GM23338 (cell line): ENCODE results near the gene CSF3.

Experiments used
- CREB1 ChIP-seq: fragments of 250-450 bp; sonication (Bioruptor Pico); IDR thresholded peaks from 2 replicates; pipeline ENCODE4 v1.5.0; 2020; ENCODE audit warnings: low read depth, mild to moderate bottlenecking, moderate library complexity
- ETS1 ChIP-seq: IDR thresholded peaks from 2 replicates; pipeline ENCODE4 v1.6.1; 2016; ENCODE audit warnings: antibody characterized with exemption
- EZH2 ChIP-seq: fragments of 200-600 bp; sonication (generic); IDR thresholded peaks from one replicate; pipeline ENCODE4 v1.8.0; 2017; ENCODE audit warnings: antibody characterized with exemption, mild to moderate bottlenecking, low read depth; ENCODE audit not compliant: unreplicated experiment
- EZH2phosphoT487 ChIP-seq: fragments of 200-600 bp; sonication (generic); IDR thresholded peaks from one replicate; pipeline ENCODE4 v1.8.1; 2018; ENCODE audit warnings: antibody characterized with exemption; ENCODE audit not compliant: unreplicated experiment
- JUNB ChIP-seq: IDR thresholded peaks from one replicate; pipeline ENCODE4 v1.6.1; 2016; ENCODE audit warnings: antibody characterized with exemption; ENCODE audit not compliant: unreplicated experiment
- NANOG ChIP-seq: IDR thresholded peaks from 2 replicates; pipeline ENCODE4 v1.6.1; 2016; ENCODE audit warnings: antibody characterized with exemption, borderline replicate concordance
- POLR2AphosphoS5 ChIP-seq: IDR thresholded peaks from 2 replicates; pipeline ENCODE4 v1.6.1; 2016; ENCODE audit warnings: antibody characterized with exemption, low read depth
- STAT1 ChIP-seq: IDR thresholded peaks from one replicate; pipeline ENCODE4 v1.6.1; 2016; ENCODE audit warnings: antibody characterized with exemption; ENCODE audit not compliant: unreplicated experiment
- ZNF331 ChIP-seq: fragments of 250-450 bp; sonication (Bioruptor Pico); IDR thresholded peaks from 2 replicates; pipeline ENCODE4 v1.5.0; 2020; ENCODE audit warnings: low read depth, mild to moderate bottlenecking, moderate library complexity
- TF ChIP-seq, protein P1 (sequence below), 2 experiments: fragments of 200-600 bp in 1 of 2; sonication (generic) in 1 of 2; conservative IDR thresholded peaks; 2 replicates each; pipeline versions ENCODE4 v1.5.1 to v1.6.1; 2016 to 2017; ENCODE audit warnings: antibody characterized with exemption in 2 of 2, low read depth in 2 of 2, mild to moderate bottlenecking in 2 of 2, moderate library complexity in 1 of 2
- TF ChIP-seq, protein P2 (sequence below): IDR thresholded peaks from one replicate; pipeline ENCODE4 v1.6.1; 2018; ENCODE audit warnings: antibody characterized with exemption; ENCODE audit not compliant: unreplicated experiment

DNA sequence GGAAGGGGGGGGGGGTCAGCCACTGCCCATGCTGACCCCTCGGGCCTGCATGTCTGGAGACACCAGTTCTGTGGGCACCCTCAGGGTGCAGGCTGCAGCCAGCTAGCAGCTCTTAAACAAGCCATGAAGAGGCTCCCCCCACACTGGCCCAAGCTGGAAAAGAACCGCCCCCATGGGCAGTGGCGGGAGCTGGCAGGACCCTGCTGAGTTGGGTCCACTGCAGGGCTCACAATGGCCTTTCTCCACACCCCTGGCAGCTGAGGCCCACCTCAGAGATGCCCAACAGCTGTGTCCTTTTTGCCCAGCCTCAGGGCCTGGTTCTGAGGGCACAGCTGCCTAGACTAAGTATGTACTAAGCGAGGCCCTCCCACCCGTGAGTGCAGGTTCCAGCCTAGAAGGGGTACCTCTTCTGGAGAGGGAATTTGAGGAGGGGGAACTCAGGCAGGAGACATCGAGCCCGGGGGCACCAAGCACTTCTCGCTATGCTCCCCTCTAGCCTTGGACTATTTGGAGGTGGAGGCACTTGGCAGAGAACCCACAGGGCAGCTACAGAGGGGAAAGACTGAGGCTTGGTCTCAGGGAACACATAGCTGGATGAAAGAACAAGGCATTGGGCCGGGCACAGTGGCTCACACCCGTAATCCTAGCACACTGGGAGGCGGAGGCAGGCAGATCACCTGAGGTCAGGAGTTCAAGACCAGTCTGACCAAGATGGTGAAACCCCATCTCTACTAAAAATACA lies 50.7 kb downstream of the CSF3 start:
- TF ChIP-seq ZNF331 (CRISPR knock-in tag) (no peak), STAT1 (no peak), EZH2phosphoT487 (no peak), POLR2AphosphoS5 (no peak), EZH2 (no peak), CREB1 (no peak), ETS1 (no peak), NANOG (no peak), JUNB (no peak)
- TF ChIP-seq, protein P1, sequence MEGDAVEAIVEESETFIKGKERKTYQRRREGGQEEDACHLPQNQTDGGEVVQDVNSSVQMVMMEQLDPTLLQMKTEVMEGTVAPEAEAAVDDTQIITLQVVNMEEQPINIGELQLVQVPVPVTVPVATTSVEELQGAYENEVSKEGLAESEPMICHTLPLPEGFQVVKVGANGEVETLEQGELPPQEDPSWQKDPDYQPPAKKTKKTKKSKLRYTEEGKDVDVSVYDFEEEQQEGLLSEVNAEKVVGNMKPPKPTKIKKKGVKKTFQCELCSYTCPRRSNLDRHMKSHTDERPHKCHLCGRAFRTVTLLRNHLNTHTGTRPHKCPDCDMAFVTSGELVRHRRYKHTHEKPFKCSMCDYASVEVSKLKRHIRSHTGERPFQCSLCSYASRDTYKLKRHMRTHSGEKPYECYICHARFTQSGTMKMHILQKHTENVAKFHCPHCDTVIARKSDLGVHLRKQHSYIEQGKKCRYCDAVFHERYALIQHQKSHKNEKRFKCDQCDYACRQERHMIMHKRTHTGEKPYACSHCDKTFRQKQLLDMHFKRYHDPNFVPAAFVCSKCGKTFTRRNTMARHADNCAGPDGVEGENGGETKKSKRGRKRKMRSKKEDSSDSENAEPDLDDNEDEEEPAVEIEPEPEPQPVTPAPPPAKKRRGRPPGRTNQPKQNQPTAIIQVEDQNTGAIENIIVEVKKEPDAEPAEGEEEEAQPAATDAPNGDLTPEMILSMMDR (conservative IDR thresholded peaks at IDR 0.05; ENCODE audit: low read depth in 2 of 2) = no peak
- TF ChIP-seq, protein P2, sequence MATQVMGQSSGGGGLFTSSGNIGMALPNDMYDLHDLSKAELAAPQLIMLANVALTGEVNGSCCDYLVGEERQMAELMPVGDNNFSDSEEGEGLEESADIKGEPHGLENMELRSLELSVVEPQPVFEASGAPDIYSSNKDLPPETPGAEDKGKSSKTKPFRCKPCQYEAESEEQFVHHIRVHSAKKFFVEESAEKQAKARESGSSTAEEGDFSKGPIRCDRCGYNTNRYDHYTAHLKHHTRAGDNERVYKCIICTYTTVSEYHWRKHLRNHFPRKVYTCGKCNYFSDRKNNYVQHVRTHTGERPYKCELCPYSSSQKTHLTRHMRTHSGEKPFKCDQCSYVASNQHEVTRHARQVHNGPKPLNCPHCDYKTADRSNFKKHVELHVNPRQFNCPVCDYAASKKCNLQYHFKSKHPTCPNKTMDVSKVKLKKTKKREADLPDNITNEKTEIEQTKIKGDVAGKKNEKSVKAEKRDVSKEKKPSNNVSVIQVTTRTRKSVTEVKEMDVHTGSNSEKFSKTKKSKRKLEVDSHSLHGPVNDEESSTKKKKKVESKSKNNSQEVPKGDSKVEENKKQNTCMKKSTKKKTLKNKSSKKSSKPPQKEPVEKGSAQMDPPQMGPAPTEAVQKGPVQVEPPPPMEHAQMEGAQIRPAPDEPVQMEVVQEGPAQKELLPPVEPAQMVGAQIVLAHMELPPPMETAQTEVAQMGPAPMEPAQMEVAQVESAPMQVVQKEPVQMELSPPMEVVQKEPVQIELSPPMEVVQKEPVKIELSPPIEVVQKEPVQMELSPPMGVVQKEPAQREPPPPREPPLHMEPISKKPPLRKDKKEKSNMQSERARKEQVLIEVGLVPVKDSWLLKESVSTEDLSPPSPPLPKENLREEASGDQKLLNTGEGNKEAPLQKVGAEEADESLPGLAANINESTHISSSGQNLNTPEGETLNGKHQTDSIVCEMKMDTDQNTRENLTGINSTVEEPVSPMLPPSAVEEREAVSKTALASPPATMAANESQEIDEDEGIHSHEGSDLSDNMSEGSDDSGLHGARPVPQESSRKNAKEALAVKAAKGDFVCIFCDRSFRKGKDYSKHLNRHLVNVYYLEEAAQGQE = no peak
